Suprapubic skin (tissue), 4 donors: Measurements from ENCODE around the gene TM6SF1. TPM values are rescaled to one million over a fixed set of nuclear protein-coding genes. Genes with fewer than 3 reads are reported as not detected.
"Not testable (repeated sequence)": the region's sequence is repeated elsewhere in the genome, so short reads cannot be mapped to it uniquely, and the experiment has no call there.

ENCODE experiments used
- DNase-seq, 2 donors: peaks; one replicate each; pipeline ENCODE4 v3.0.0-alpha.2; 2019; ENCODE audit warnings: low spot score in 2 of 2
- H3K27ac ChIP-seq: fragments of 200-600 bp; sonication (generic); one replicate; pipeline ENCODE4 v1.5.1; 2019
- H3K27me3 ChIP-seq: fragments of 200-600 bp; sonication (generic); one replicate; pipeline ENCODE4 v1.5.1; 2019
- H3K36me3 ChIP-seq: fragments of 200-600 bp; sonication (generic); one replicate; pipeline ENCODE4 v1.5.1; 2019
- H3K4me1 ChIP-seq: fragments of 200-600 bp; sonication (generic); one replicate; pipeline ENCODE4 v1.5.1; 2019
- H3K4me3 ChIP-seq: fragments of 200-600 bp; sonication (generic); one replicate; pipeline ENCODE4 v1.5.1; 2019; ENCODE audit warnings: mild to moderate bottlenecking
- H3K9me3 ChIP-seq: fragments of 200-600 bp; sonication (generic); one replicate; pipeline ENCODE4 v1.5.1; 2019
- EP300 ChIP-seq: sonication (generic); formaldehyde crosslinking; IDR thresholded peaks from one replicate; pipeline ENCODE4 v1.6.1; 2017; ENCODE audit warnings: antibody characterized with exemption
- POLR2A ChIP-seq, 2 donors: fragments of 450-650 bp; IDR thresholded peaks; one replicate each; pipeline ENCODE4 v1.6.1; 2017; ENCODE audit warnings: antibody characterized with exemption in 2 of 2, mild to moderate bottlenecking in 2 of 2, moderate library complexity in 2 of 2
- POLR2AphosphoS5 ChIP-seq, 3 donors: sonication (generic); formaldehyde crosslinking; IDR thresholded peaks; one replicate each; pipeline ENCODE4 v1.6.1; 2017; ENCODE audit warnings: antibody characterized with exemption in 3 of 3
- WGBS: methylation state at CpG from one replicate; pipeline ENCODE4 v1.1.5; 2018; 5-methylcytosine and 5-hydroxymethylcytosine counted together
- total RNA-seq, 4 donors: library from RNA; depleted of rRNA; stranded (reverse); fragments of >200 nt; gene quantifications; one replicate each; pipeline ENCODE4 v1.1.0, GENCODE V29; 2016
- TF ChIP-seq, protein P1 (sequence below), 2 donors: fragments of 200-600 bp in 1 of 2; fragments of 450-650 bp in 1 of 2; sonication (generic) in 1 of 2; IDR thresholded peaks; one replicate each; pipeline ENCODE4 v1.5.1; 2016 to 2019; ENCODE audit warnings: antibody characterized with exemption in 2 of 2, mild to moderate bottlenecking in 1 of 2, moderate library complexity in 1 of 2

Gene TM6SF1
- total RNA-seq, 4 donors from 2014 or later: 1.6 to 2.7 (median 2.3) TPM

DNA sequence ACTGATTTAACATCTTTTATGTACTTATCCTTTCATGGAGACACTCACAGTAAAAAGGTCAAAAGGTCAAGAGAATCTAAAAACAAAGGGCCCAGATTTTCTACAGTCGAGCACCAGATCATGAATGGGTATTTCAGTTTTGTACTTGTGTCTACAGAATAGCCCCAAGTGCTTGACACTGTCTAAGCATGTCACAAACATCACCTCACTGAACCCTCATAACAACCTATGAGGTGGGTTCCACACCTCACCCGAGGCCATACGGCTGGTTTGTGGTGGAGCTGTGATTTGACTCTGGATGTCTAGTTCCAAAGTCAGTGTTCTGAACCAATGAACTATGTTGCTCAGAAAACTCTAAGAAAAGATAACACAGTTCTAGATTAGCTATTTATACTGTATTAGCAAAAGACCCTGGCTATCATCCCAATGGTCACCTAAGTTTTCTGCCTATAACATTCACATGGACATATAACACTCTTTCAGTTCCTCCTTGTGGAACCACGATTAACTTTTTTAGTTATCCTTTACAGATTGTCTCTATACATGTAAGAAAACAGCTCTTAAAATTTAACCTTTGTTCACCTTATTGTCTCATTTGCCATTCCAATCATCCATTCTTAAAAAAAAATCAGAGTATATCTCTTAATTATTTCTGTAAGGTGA is 25.5 kb downstream of the TM6SF1 start:
- H3K27me3 ChIP-seq: no peaks in the 10 kb centered on the region
- H3K4me1 ChIP-seq: no peaks in the 10 kb centered on the region
- WGBS: 94% methylated on average over 4 of the region's 4 CpGs
- no peak for TF ChIP-seq POLR2A (IDR thresholded peaks at IDR 0.05)
- TF ChIP-seq EP300: no peak
- TF ChIP-seq, protein P1, sequence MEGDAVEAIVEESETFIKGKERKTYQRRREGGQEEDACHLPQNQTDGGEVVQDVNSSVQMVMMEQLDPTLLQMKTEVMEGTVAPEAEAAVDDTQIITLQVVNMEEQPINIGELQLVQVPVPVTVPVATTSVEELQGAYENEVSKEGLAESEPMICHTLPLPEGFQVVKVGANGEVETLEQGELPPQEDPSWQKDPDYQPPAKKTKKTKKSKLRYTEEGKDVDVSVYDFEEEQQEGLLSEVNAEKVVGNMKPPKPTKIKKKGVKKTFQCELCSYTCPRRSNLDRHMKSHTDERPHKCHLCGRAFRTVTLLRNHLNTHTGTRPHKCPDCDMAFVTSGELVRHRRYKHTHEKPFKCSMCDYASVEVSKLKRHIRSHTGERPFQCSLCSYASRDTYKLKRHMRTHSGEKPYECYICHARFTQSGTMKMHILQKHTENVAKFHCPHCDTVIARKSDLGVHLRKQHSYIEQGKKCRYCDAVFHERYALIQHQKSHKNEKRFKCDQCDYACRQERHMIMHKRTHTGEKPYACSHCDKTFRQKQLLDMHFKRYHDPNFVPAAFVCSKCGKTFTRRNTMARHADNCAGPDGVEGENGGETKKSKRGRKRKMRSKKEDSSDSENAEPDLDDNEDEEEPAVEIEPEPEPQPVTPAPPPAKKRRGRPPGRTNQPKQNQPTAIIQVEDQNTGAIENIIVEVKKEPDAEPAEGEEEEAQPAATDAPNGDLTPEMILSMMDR (IDR thresholded peaks at IDR 0.05): no peak
- TF ChIP-seq POLR2AphosphoS5 (IDR thresholded peaks at IDR 0.05): no peak
- no peak overlapping the region for H3K4me3 ChIP-seq
- H3K9me3 ChIP-seq: no peaks in the 10 kb centered on the region
- peaks cover 5% of the 10 kb centered on the region for H3K36me3 ChIP-seq
- no peak for DNase-seq
- no peak overlapping the region for H3K27ac ChIP-seq

- H3K36me3 ChIP-seq: peaks cover 25% of the 10 kb centered on the region
- not testable (repeated sequence) for H3K4me3 ChIP-seq, H3K27me3 ChIP-seq, H3K9me3 ChIP-seq, H3K4me1 ChIP-seq, H3K27ac ChIP-seq, DNase-seq
- WGBS: 98% methylated on average over 3 of the region's 3 CpGs
These were observed 34.7 kb downstream of the TM6SF1 start for GRCh38 chr15:83142151-83142550.

DNA sequence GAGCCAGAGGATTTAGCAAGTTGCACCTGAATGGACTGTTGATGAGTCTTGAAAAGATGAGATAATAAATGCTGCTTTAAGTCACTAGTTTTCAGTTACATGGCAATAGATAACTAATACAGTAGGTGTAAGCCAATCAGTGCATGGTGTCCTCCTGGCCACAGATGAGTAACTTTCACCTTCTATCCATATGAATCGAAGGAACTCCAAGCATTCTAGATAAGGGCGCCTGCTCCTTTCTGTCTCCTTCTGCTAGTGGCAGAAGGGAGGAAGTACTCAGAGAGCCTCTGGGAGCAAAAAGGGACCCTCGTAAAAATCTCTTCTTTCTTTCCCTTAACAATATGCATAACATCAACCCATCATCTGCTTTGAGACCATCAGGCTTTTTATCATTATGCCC is 37.3 kb downstream of the TM6SF1 start:
- H3K27ac ChIP-seq: no peak overlapping the region
- H3K4me1 ChIP-seq: no peaks in the 10 kb centered on the region
- TF ChIP-seq POLR2AphosphoS5 (IDR thresholded peaks at IDR 0.05) (no peak), POLR2A (IDR thresholded peaks at IDR 0.05) (no peak)
- TF ChIP-seq, protein P1 (IDR thresholded peaks at IDR 0.05): no peak
- H3K36me3 ChIP-seq: peaks cover 30% of the 10 kb centered on the region
- H3K4me3 ChIP-seq: no peak overlapping the region
- H3K9me3 ChIP-seq: no peaks in the 10 kb centered on the region
- no peaks in the 10 kb centered on the region for H3K27me3 ChIP-seq
- WGBS: 98% methylated on average over 3 of the region's 3 CpGs
- DNase-seq: no peak

- Histone ChIP-seq H3K27me3 (no peaks in the 10 kb centered on the region), H3K9me3 (no peaks in the 10 kb centered on the region), H3K27ac (no peak overlapping the region), H3K36me3 (peaks cover 33% of the 10 kb centered on the region), H3K4me3 (no peak overlapping the region), H3K4me1 (no peaks in the 10 kb centered on the region)
- no peak for DNase-seq
- 100% methylated on average over 1 of the region's 1 CpG for WGBS
- TF ChIP-seq POLR2A (IDR thresholded peaks at IDR 0.05) (no peak), POLR2AphosphoS5 (IDR thresholded peaks at IDR 0.05) (no peak), EP300 (no peak)
- TF ChIP-seq, protein P1 (IDR thresholded peaks at IDR 0.05): no peak
These were observed 45.8 kb downstream of the TM6SF1 start for GRCh38 chr15:83153288-83153687.

GRCh38 chr15:83155942-83156341 is 48.5 kb downstream of the TM6SF1 start:
- Histone ChIP-seq H3K27ac (no peak overlapping the region), H3K9me3 (no peaks in the 10 kb centered on the region), H3K27me3 (no peaks in the 10 kb centered on the region), H3K4me1 (no peaks in the 10 kb centered on the region), H3K36me3 (peaks cover 12% of the 10 kb centered on the region), H3K4me3 (no peak overlapping the region)
- TF ChIP-seq POLR2AphosphoS5 (IDR thresholded peaks at IDR 0.05): no peak
- TF ChIP-seq, protein P1 (IDR thresholded peaks at IDR 0.05): no peak
- TF ChIP-seq POLR2A (IDR thresholded peaks at IDR 0.05): no peak
- no peak for TF ChIP-seq EP300
- 59% methylated on average over 1 of the region's 1 CpG for WGBS
- no peak for DNase-seq

- no peaks in the 10 kb centered on the region for H3K9me3 ChIP-seq
- H3K4me1 ChIP-seq: no peaks in the 10 kb centered on the region
- no peak overlapping the region for H3K27ac ChIP-seq
- TF ChIP-seq POLR2AphosphoS5 (IDR thresholded peaks at IDR 0.05) (no peak), EP300 (no peak), POLR2A (IDR thresholded peaks at IDR 0.05) (no peak)
- TF ChIP-seq, protein P1 (IDR thresholded peaks at IDR 0.05): no peak
- DNase-seq: no peak
- 78% methylated on average over 1 of the region's 1 CpG for WGBS
- no peaks in the 10 kb centered on the region for H3K27me3 ChIP-seq
- peaks cover 7% of the 10 kb centered on the region for H3K36me3 ChIP-seq
- no peak overlapping the region for H3K4me3 ChIP-seq
These were observed 50.9 kb downstream of the TM6SF1 start for GRCh38 chr15:83158393-83158792.
